Gastrocnemius medialis (tissue), 4 donors: Measurements from ENCODE around the gene TMTC1. TPM values are rescaled to one million over a fixed set of nuclear protein-coding genes. Genes with fewer than 3 reads are reported as not detected.

Experiments used
- ATAC-seq, 2 donors: fragments of 150-250 bp; one replicate each; pipeline ENCODE4 v1.9.1; 2016
- DNase-seq, 2 donors: peaks; one replicate each; pipeline ENCODE4 v3.0.0-alpha.2; 2019
- H3K27ac ChIP-seq, 4 donors: fragments of 200-600 bp; sonication (generic); 1 replicate in 1 of 4; 2 replicates in 3 of 4; pipeline ENCODE4 v1.5.1; 2016 to 2018; ENCODE audit warnings: mild to moderate bottlenecking in 2 of 4, moderate library complexity in 1 of 4
- H3K27me3 ChIP-seq, 3 donors: fragments of 200-600 bp; sonication (generic) in 2 of 3; 1 replicate in 1 of 3; 2 replicates in 2 of 3; pipeline versions ENCODE4 v1.5.1 to v1.6.0; 2016 to 2019; ENCODE audit warnings: mild to moderate bottlenecking in 1 of 3, moderate library complexity in 1 of 3
- H3K36me3 ChIP-seq, 2 donors: fragments of 200-600 bp; sonication (generic) in 1 of 2; one replicate each; pipeline ENCODE4 v1.5.1; 2017 to 2018
- H3K4me1 ChIP-seq, 2 donors: fragments of 200-600 bp; sonication (generic) in 1 of 2; one replicate each; pipeline ENCODE4 v1.5.1; 2016 to 2017; ENCODE audit warnings: mild to moderate bottlenecking in 2 of 2
- H3K4me3 ChIP-seq, 4 donors: fragments of 200-600 bp; sonication (generic) in 3 of 4; 1 replicate in 1 of 4; 2 replicates in 3 of 4; pipeline ENCODE4 v1.5.1; 2016 to 2019; ENCODE audit warnings: mild to moderate bottlenecking in 2 of 4
- H3K9me3 ChIP-seq, 3 donors: fragments of 200-600 bp; sonication (generic) in 2 of 3; 1 replicate in 1 of 3; 2 replicates in 2 of 3; pipeline ENCODE4 v1.5.1; 2016 to 2019
- CTCF ChIP-seq, 5 experiments: fragments of 450-650 bp in 3 of 5; fragments of 200-600 bp in 2 of 5; sonication (generic) in 2 of 5; IDR thresholded peaks in 4 of 5; conservative IDR thresholded peaks in 1 of 5; 1 replicate in 4 of 5; 2 replicates in 1 of 5; pipeline ENCODE4 v1.5.1; 2016 to 2019; ENCODE audit warnings: antibody characterized with exemption in 5 of 5, mild to moderate bottlenecking in 3 of 5, moderate library complexity in 3 of 5
- POLR2A ChIP-seq, 2 donors: fragments of 450-650 bp; IDR thresholded peaks; one replicate each; pipeline ENCODE4 v1.6.1; 2017; ENCODE audit warnings: antibody characterized with exemption in 2 of 2, mild to moderate bottlenecking in 2 of 2, moderate library complexity in 2 of 2
- in situ Hi-C, 4 donors: fragments of 200-750 bp; cut with MboI; loops; one replicate each; pipeline versions ENCODE4 v1.15.0 to v1.8.0; 2017; ENCODE audit warnings: low sequenced_read_pairs in 4 of 4
- intact Hi-C: fragments of 100-400 bp; cut with DNase I; formaldehyde crosslinking; loops from one replicate; pipeline ENCODE4 v1.15.1; 2023; ENCODE audit warnings: low total_unique reads
- total RNA-seq, 4 donors: library from RNA; depleted of rRNA; stranded (reverse); fragments of >200 nt; gene quantifications; one replicate each; pipeline versions ENCODE4 v1.1.0 to v1.2.3, GENCODE V29; 2016

The TMTC1 gene
- total RNA-seq, 4 donors from 2014 or later = 38.5 to 83.5 (median 42.6) TPM

DNA sequence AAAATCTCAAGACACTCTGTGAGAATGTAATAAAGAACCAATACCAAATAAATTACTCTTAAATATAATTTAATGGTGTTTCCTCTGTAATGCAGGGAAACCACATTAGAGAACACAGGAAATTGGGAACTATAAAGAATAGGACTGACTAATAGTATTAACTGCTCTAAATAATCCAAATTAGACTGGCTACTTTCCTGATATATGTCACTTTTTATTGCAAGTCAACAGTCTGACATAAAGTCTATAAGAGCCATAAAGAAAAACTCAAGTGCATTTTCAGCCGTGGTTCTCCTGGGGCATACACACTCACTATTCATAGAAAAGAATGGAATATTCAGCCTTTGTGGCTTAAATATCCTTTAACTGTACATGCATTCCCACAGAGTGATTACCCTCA lies 161.5 kb downstream of the TMTC1 start:
- TF ChIP-seq POLR2A (IDR thresholded peaks at IDR 0.05) = no peak
- TF ChIP-seq CTCF (IDR thresholded peaks at IDR 0.05 in 4 of 5, conservative IDR thresholded peaks at IDR 0.05 in 1 of 5) = no peak
- no peak overlapping the region for H3K27ac ChIP-seq
- no peak for DNase-seq
- intact Hi-C loops (no loop called here), in situ Hi-C loops (no loop called here)
- H3K9me3 ChIP-seq = no peaks in the 10 kb centered on the region
- ATAC-seq = no peak
- no peaks in the 10 kb centered on the region for H3K36me3 ChIP-seq
- H3K4me1 ChIP-seq = no peaks in the 10 kb centered on the region
- no peak overlapping the region for H3K4me3 ChIP-seq
- H3K27me3 ChIP-seq = no peaks in the 10 kb centered on the region

DNA sequence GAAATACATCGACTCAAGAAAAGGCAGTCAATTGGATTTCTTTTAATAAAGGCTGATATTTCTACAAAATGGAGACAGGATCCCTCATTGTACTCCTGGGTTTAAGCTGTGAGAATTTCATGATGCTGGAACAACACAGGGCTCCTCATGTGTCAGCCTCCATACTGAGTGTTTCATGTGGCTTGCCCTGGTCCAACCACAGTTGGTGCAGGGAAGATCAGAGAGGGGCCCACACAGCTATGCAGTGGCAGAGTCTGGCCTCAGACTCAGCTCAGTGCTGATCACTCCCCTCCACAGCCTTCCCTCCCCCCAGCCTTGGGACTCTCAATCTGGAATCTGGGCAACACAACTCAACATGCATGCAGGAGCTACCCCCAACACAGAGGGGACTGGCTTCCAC lies 163.7 kb downstream of the TMTC1 start:
- H3K27me3 ChIP-seq = no peaks in the 10 kb centered on the region
- H3K36me3 ChIP-seq = no peaks in the 10 kb centered on the region
- no peaks in the 10 kb centered on the region for H3K9me3 ChIP-seq
- no peak for TF ChIP-seq POLR2A (IDR thresholded peaks at IDR 0.05)
- TF ChIP-seq CTCF (IDR thresholded peaks at IDR 0.05 in 4 of 5, conservative IDR thresholded peaks at IDR 0.05 in 1 of 5) = no peak
- intact Hi-C loops (no loop called here), in situ Hi-C loops (no loop called here)
- H3K27ac ChIP-seq = no peak overlapping the region
- no peak for ATAC-seq
- no peaks in the 10 kb centered on the region for H3K4me1 ChIP-seq
- H3K4me3 ChIP-seq = no peak overlapping the region
- DNase-seq = no peak

DNA sequence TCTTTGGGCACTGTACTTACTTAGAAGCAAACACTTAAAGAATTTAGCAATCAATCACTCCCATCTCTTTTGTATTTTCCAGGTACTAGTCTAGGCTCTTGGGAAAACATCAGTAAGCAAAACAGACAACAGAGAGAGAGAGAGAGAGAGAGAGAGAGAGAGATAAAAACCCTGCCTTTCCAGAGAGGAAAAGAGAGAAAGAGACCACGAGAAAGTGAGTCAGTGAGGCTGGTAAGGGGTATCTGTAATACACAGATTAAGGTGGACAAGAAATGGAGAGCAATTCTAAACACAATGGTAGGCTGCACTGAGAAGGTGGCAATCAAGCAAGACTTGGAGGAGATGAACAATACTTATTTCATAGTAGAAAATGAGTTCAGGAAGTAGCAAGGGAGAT lies 166.3 kb downstream of the TMTC1 start:
- intact Hi-C loops = no loop called here
- in situ Hi-C loops = no loop called here
- Histone ChIP-seq H3K4me1 (peaks cover 0 to under 1% of the 10 kb centered on the region in 2 donors), H3K36me3 (no peaks in the 10 kb centered on the region), H3K27ac (no peak overlapping the region), H3K4me3 (no peak overlapping the region), H3K9me3 (no peaks in the 10 kb centered on the region), H3K27me3 (no peaks in the 10 kb centered on the region)
- no peak for ATAC-seq
- TF ChIP-seq CTCF (IDR thresholded peaks at IDR 0.05 in 4 of 5, conservative IDR thresholded peaks at IDR 0.05 in 1 of 5) (no peak), POLR2A (IDR thresholded peaks at IDR 0.05) (no peak)
- no peak for DNase-seq

GRCh38 chr12:29616664-29617406 lies 166.9 kb downstream of the TMTC1 start:
- H3K36me3 ChIP-seq = no peaks in the 10 kb centered on the region
- TF ChIP-seq CTCF (IDR thresholded peaks at IDR 0.05 in 4 of 5, conservative IDR thresholded peaks at IDR 0.05 in 1 of 5) (no peak), POLR2A (IDR thresholded peaks at IDR 0.05) (no peak)

More at GRCh38 chr12:29616664-29617406, 166.9 kb downstream of the TMTC1 start:
- Histone ChIP-seq H3K27me3 (no peaks in the 10 kb centered on the region), H3K4me1 (peaks cover 5 to 6% of the 10 kb centered on the region in 2 donors), H3K9me3 (no peaks in the 10 kb centered on the region), H3K27ac (no peak overlapping the region), H3K4me3 (no peak overlapping the region)
- intact Hi-C loops = no loop called here
- in situ Hi-C loops = no loop called here
- ATAC-seq = no peak
- DNase-seq = no peak
